AG08396 (cell line): ENCODE results near the gene MPV17L2.

Experiments
- DNase-seq: peaks from one replicate; pipeline ENCODE4 v3.0.0; 2012; ENCODE audit warnings: low spot score, mixed read lengths

Gene MPV17L2

DNA sequence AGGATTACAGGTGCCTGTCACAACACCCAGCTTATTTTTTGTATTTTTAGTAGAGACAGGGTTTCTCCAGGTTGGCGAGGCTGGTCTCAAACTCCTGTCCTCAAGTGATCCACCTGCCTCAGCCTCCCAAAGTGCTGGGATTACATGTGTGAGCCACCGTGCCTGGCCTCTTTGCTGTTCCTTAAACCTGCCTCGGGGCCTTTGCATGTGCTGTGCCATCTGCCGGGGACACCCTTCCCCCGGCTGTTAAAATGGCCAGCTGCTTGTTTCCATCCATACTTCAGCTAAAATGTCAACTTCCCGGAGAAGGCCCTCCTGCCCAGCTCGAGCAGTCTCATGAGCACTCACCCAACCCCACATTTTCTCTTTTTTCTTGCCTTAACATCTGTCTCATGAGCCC lies 52.3 kb downstream of the MPV17L2 start:
- no peak for DNase-seq
